Loucy (cell line): ENCODE results near the gene CHAMP1.

Experiments
- CTCF ChIP-seq: fragments of 200-600 bp; sonication (generic); conservative IDR thresholded peaks from 2 replicates; pipeline ENCODE4 v1.5.1; 2014; ENCODE audit warnings: mild to moderate bottlenecking, antibody characterized with exemption, low read length
- EZH2phosphoT487 ChIP-seq: fragments of 200-600 bp; IDR thresholded peaks from 2 replicates; pipeline ENCODE4 v1.6.1; 2018; ENCODE audit warnings: antibody characterized with exemption, mild to moderate bottlenecking, moderate library complexity, borderline replicate concordance

GRCh38 chr13:114319441-114319913 is 5.2 kb downstream of the CHAMP1 start:
- TF ChIP-seq CTCF: no peak
- no peak for TF ChIP-seq EZH2phosphoT487
